HCT116 (cell line): Measurements from ENCODE around the gene SMYD3.

Experiments
- CEBPB ChIP-seq: IDR thresholded peaks from 2 replicates; pipeline ENCODE4 v1.6.1; 2012; ENCODE audit warnings: low read depth
- EGR1 ChIP-seq: IDR thresholded peaks from 2 replicates; pipeline ENCODE4 v1.6.1; 2012; ENCODE audit warnings: low read depth
- EZH2 ChIP-seq: fragments of 200-600 bp; sonication (generic); IDR thresholded peaks from 2 replicates; pipeline ENCODE4 v1.6.1; 2017; ENCODE audit warnings: antibody characterized with exemption, mixed run types
- EZH2phosphoT487 ChIP-seq: fragments of 200-600 bp; IDR thresholded peaks from 2 replicates; pipeline ENCODE4 v1.6.1; 2018; ENCODE audit warnings: antibody characterized with exemption, borderline replicate concordance
- JUND ChIP-seq: IDR thresholded peaks from 2 replicates; pipeline ENCODE4 v1.6.1; 2012
- POLR2A ChIP-seq: IDR thresholded peaks from 2 replicates; pipeline ENCODE4 v1.7.0; 2011; ENCODE audit warnings: borderline replicate concordance; ENCODE audit not compliant: insufficient read depth, insufficient read length; ENCODE audit errors: extremely low read depth
- RAD21 ChIP-seq: IDR thresholded peaks from 2 replicates; pipeline ENCODE4 v1.6.1; 2012; ENCODE audit warnings: low read depth, mild to moderate bottlenecking
- SP1 ChIP-seq: IDR thresholded peaks from 2 replicates; pipeline ENCODE4 v1.6.1; 2012; ENCODE audit warnings: low read depth
- YY1 ChIP-seq: IDR thresholded peaks from 2 replicates; pipeline ENCODE4 v1.6.1; 2011; ENCODE audit warnings: low read length, low read depth, moderate library complexity, mild to moderate bottlenecking; ENCODE audit not compliant: insufficient replicate concordance; ENCODE audit errors: extremely low read depth
- TF ChIP-seq, protein P1 (sequence below), 3 experiments: fragments of 200-600 bp in 1 of 3; sonication (generic) in 1 of 3; IDR thresholded peaks in 2 of 3; conservative IDR thresholded peaks in 1 of 3; 2 replicates each; pipeline ENCODE4 v1.5.1; 2012 to 2017; ENCODE audit warnings: low read depth in 2 of 3, low read length in 2 of 3, antibody characterized with exemption in 1 of 3, borderline replicate concordance in 1 of 3, control low read depth in 1 of 3, mild to moderate bottlenecking in 1 of 3, mixed read lengths in 1 of 3, mixed run types in 1 of 3, moderate library complexity in 1 of 3; ENCODE audit not compliant: insufficient read depth in 1 of 3
- TF ChIP-seq, protein P2 (sequence below): IDR thresholded peaks from 2 replicates; pipeline ENCODE4 v1.6.1; 2012
- TF ChIP-seq, protein P3 (sequence below): IDR thresholded peaks from 2 replicates; pipeline ENCODE4 v1.6.1; 2011; ENCODE audit warnings: mild to moderate bottlenecking, low read length, moderate library complexity; ENCODE audit not compliant: insufficient replicate concordance; ENCODE audit errors: extremely low read depth

DNA sequence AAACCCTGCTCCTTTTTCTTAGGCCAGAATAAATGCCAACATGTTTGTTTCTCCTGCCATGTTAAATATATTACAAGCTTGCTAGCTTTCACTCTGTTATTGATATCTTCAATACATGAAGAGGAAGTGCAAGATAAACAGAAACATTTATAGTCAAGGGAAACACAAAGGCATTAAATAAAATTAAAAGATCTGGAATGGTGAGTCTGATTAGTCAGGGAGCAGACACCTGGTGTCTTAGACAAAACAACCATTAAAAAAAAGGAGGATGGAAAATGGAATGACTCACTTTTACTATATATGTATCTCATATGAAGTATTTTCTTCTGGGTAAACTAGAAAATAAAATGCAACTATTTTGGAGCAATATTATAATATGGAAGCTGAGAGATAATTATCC lies 123.3 kb downstream of the SMYD3 start:
- no peak for TF ChIP-seq CEBPB
- TF ChIP-seq, protein P1, sequence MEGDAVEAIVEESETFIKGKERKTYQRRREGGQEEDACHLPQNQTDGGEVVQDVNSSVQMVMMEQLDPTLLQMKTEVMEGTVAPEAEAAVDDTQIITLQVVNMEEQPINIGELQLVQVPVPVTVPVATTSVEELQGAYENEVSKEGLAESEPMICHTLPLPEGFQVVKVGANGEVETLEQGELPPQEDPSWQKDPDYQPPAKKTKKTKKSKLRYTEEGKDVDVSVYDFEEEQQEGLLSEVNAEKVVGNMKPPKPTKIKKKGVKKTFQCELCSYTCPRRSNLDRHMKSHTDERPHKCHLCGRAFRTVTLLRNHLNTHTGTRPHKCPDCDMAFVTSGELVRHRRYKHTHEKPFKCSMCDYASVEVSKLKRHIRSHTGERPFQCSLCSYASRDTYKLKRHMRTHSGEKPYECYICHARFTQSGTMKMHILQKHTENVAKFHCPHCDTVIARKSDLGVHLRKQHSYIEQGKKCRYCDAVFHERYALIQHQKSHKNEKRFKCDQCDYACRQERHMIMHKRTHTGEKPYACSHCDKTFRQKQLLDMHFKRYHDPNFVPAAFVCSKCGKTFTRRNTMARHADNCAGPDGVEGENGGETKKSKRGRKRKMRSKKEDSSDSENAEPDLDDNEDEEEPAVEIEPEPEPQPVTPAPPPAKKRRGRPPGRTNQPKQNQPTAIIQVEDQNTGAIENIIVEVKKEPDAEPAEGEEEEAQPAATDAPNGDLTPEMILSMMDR (IDR thresholded peaks at IDR 0.05 in 2 of 3, conservative IDR thresholded peaks at IDR 0.05 in 1 of 3; ENCODE audit: borderline replicate concordance in 1 of 3, insufficient read depth in 1 of 3, low read depth in 2 of 3, low read length in 2 of 3): no peak
- TF ChIP-seq, protein P2, sequence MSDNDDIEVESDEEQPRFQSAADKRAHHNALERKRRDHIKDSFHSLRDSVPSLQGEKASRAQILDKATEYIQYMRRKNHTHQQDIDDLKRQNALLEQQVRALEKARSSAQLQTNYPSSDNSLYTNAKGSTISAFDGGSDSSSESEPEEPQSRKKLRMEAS: no peak
- TF ChIP-seq POLR2A: no peak
- no peak for TF ChIP-seq EZH2
- no peak for TF ChIP-seq EGR1
- TF ChIP-seq, protein P3, sequence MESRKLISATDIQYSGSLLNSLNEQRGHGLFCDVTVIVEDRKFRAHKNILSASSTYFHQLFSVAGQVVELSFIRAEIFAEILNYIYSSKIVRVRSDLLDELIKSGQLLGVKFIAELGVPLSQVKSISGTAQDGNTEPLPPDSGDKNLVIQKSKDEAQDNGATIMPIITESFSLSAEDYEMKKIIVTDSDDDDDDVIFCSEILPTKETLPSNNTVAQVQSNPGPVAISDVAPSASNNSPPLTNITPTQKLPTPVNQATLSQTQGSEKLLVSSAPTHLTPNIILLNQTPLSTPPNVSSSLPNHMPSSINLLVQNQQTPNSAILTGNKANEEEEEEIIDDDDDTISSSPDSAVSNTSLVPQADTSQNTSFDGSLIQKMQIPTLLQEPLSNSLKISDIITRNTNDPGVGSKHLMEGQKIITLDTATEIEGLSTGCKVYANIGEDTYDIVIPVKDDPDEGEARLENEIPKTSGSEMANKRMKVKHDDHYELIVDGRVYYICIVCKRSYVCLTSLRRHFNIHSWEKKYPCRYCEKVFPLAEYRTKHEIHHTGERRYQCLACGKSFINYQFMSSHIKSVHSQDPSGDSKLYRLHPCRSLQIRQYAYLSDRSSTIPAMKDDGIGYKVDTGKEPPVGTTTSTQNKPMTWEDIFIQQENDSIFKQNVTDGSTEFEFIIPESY: no peak
- TF ChIP-seq RAD21: no peak
- TF ChIP-seq JUND: no peak
- TF ChIP-seq SP1: no peak
- TF ChIP-seq EZH2phosphoT487: no peak
- no peak for TF ChIP-seq YY1
